Measurements from ENCODE around the gene STARD3.

The STARD3 gene

DNA sequence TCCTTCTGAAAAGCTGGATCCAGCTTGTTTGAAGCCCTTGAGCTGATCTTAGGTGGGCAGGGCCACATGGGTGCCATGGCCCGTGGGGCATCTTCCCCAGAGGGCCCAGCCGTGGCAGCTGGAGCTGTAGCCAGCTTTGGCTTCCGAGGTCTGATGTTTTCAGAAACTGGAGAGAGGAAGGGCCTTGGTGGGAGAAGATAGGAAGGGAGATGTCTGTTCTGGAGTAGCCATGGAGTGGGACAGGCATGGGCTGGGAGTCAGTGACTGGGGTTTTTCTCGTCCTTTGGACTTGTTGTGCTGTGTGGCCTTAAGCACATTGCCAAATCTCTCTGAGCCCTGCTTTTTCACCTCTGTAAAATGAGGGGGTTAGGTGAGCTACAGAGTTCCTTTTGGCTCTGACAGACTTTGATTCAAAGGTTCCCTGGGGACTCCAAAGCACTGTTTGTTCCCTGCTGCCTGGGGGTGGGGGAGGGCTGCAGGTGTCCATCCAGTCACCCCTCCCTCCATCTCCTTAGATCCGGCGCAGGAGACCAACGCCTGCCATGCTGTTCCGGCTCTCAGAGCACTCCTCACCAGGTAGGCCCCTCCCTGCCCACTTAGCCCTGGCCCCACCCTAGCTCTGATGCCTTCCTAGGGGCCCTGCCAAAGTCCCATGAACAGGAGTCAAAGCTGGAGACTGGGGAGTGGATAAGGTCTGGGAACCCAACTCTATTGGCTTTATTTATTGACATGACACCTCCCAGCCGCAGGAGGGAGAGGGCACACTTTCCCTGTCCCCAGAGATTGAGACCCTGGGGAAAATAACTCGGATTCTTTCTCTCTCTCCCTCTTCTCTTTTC lies 8.1 kb upstream of the STARD3 start:
- H3K9me3 ChIP-seq (ENCODE audit: severe bottlenecking) = no peaks in the 10 kb centered on the region
- H3K4me1 ChIP-seq (ENCODE audit: insufficient read depth, poor library complexity, severe bottlenecking) = peaks cover 15% of the 10 kb centered on the region
- no peak for ATAC-seq (ENCODE audit: low read depth)
- TF ChIP-seq, protein P1, sequence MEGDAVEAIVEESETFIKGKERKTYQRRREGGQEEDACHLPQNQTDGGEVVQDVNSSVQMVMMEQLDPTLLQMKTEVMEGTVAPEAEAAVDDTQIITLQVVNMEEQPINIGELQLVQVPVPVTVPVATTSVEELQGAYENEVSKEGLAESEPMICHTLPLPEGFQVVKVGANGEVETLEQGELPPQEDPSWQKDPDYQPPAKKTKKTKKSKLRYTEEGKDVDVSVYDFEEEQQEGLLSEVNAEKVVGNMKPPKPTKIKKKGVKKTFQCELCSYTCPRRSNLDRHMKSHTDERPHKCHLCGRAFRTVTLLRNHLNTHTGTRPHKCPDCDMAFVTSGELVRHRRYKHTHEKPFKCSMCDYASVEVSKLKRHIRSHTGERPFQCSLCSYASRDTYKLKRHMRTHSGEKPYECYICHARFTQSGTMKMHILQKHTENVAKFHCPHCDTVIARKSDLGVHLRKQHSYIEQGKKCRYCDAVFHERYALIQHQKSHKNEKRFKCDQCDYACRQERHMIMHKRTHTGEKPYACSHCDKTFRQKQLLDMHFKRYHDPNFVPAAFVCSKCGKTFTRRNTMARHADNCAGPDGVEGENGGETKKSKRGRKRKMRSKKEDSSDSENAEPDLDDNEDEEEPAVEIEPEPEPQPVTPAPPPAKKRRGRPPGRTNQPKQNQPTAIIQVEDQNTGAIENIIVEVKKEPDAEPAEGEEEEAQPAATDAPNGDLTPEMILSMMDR (IDR thresholded peaks at IDR 0.05; ENCODE audit: poor library complexity, severe bottlenecking) = no peak
- H3K27me3 ChIP-seq (ENCODE audit: insufficient read depth, poor library complexity, severe bottlenecking) = peaks cover 10% of the 10 kb centered on the region
- no peaks in the 10 kb centered on the region for H3K36me3 ChIP-seq (ENCODE audit: low read depth)
- DNase-seq (ENCODE audit: low spot score) = no peak
- no peak overlapping the region for H3K27ac ChIP-seq (ENCODE audit: poor library complexity, severe bottlenecking)
- H3K4me3 ChIP-seq (ENCODE audit: severe bottlenecking) = no peak overlapping the region

DNA sequence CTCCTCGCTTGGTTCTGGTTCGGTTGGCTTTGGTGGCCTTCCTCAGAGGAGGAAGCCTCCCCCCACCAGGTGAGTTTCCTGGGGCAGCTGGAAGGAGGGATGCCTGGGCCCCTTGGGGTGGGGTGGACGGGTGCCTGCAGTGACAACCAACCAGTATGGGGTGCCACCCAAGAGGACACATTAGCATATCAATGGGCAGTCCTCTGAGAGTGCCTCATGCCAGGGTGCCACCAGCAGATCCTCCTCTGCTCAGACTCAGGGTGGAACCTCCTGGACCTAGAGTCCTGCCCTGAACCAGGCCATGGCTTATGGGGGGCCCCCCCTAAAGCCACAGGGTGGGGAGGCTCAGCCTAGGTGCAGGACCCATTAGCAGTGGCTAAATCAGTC lies 7.5 kb upstream of the STARD3 start:
- no peak for DNase-seq (ENCODE audit: low spot score)
- Histone ChIP-seq H3K27me3 (ENCODE audit: insufficient read depth, poor library complexity, severe bottlenecking) (peaks cover 10% of the 10 kb centered on the region), H3K9me3 (ENCODE audit: severe bottlenecking) (no peaks in the 10 kb centered on the region), H3K4me1 (ENCODE audit: insufficient read depth, poor library complexity, severe bottlenecking) (peaks cover 15% of the 10 kb centered on the region), H3K4me3 (ENCODE audit: severe bottlenecking) (no peak overlapping the region), H3K36me3 (ENCODE audit: low read depth) (no peaks in the 10 kb centered on the region), H3K27ac (ENCODE audit: poor library complexity, severe bottlenecking) (no peak overlapping the region)
- TF ChIP-seq, protein P1 (IDR thresholded peaks at IDR 0.05; ENCODE audit: poor library complexity, severe bottlenecking) = no peak
- no peak for ATAC-seq (ENCODE audit: low read depth)

DNA sequence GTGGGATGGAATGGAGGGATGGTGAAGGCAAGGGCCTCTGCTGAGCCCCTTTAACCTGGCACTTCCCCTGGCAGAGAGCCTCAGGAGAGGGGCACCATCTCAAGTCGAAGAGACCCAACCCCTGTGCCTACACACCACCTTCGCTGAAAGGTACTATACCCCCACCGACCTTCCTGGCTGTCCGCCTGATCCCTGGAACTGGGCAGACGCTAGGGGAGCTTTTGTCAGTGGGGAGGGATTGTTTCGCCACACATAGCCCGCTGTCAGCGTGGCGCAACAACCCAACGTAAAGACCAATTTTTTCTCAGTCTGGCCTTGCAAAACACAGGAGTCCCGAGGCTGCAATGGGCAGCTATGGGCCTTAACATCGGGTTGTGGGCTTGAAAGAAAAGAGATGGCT lies 7.0 kb upstream of the STARD3 start:
- Histone ChIP-seq H3K27me3 (ENCODE audit: insufficient read depth, poor library complexity, severe bottlenecking) (peaks cover 10% of the 10 kb centered on the region), H3K4me1 (ENCODE audit: insufficient read depth, poor library complexity, severe bottlenecking) (peaks cover 15% of the 10 kb centered on the region), H3K36me3 (ENCODE audit: low read depth) (no peaks in the 10 kb centered on the region), H3K4me3 (ENCODE audit: severe bottlenecking) (no peak overlapping the region), H3K27ac (ENCODE audit: poor library complexity, severe bottlenecking) (no peak overlapping the region), H3K9me3 (ENCODE audit: severe bottlenecking) (no peaks in the 10 kb centered on the region)
- ATAC-seq (ENCODE audit: low read depth) (no peak), DNase-seq (ENCODE audit: low spot score) (no peak)
- TF ChIP-seq, protein P1 (IDR thresholded peaks at IDR 0.05; ENCODE audit: poor library complexity, severe bottlenecking) = no peak

DNA sequence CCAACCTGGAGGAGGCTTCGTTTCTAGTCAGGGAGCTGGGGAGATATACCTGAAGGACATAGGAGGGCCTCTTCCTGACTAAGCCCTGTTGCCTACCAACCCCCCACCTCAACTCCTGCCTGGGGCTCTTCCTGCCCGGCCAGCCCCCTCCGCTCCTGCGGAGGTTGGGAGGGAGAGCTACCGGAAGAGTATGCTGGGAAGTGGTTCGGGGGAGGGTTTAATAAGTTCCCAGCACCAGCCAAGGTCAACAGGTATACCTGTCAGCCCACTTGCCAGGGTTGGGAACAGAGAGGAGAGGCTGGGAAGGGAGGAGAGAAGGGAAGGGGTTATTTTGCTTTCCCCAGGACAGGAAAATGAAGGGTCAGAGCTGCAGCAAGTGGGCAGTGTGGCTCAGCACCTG lies 5.5 kb upstream of the STARD3 start:
- peaks cover 11% of the 10 kb centered on the region for H3K4me1 ChIP-seq (ENCODE audit: insufficient read depth, poor library complexity, severe bottlenecking)
- peaks cover 10% of the 10 kb centered on the region for H3K27me3 ChIP-seq (ENCODE audit: insufficient read depth, poor library complexity, severe bottlenecking)
- no peak overlapping the region for H3K27ac ChIP-seq (ENCODE audit: poor library complexity, severe bottlenecking)
- no peak overlapping the region for H3K4me3 ChIP-seq (ENCODE audit: severe bottlenecking)
- TF ChIP-seq, protein P1 (IDR thresholded peaks at IDR 0.05; ENCODE audit: poor library complexity, severe bottlenecking) = no peak
- H3K36me3 ChIP-seq (ENCODE audit: low read depth) = no peaks in the 10 kb centered on the region
- no peaks in the 10 kb centered on the region for H3K9me3 ChIP-seq (ENCODE audit: severe bottlenecking)
- ATAC-seq (ENCODE audit: low read depth) = peak; percentile 78
- DNase-seq (ENCODE audit: low spot score) = no peak

All from RWPE2 (cell line).